BJ (cell line): ENCODE measurements around the gene GPR137B. TPM values are rescaled to one million over a fixed set of nuclear protein-coding genes. Genes with fewer than 3 reads are reported as not detected.
A peak's percentile ranks its signal among the peaks of the same experiment; 100 is the strongest.

Experiments used
- CTCF ChIA-PET: fragments of 350-600 bp; formaldehyde crosslinking; extraction: SDS; loops from one replicate; lab custom pipeline; 2021; ENCODE audit warnings: antibody characterized with exemption, inconsistent platforms; lab: Yijun Ruan, JAX
- POLR2A ChIA-PET: fragments of 300-600 bp; sonication (Branson Sonifier 250); formaldehyde crosslinking; extraction: SDS; loops from one replicate; lab custom pipeline; 2021; ENCODE audit warnings: antibody characterized with exemption; lab: Charles Lee
- DNase-seq: peaks from one replicate; pipeline ENCODE4 v3.0.0-alpha.2; 2011; ENCODE audit warnings: low read depth
- H3K27me3 ChIP-seq: 2 replicates; pipeline ENCODE4 v1.6.0; 2011; ENCODE audit warnings: low read length; ENCODE audit not compliant: control insufficient read depth, insufficient read depth
- H3K36me3 ChIP-seq: 2 replicates; pipeline ENCODE4 v1.5.1; 2011; ENCODE audit warnings: low read length; ENCODE audit not compliant: control insufficient read depth, insufficient read depth
- H3K4me3 ChIP-seq: 2 replicates; pipeline ENCODE4 v1.5.1; 2011; ENCODE audit warnings: low read depth, mild to moderate bottlenecking, control low read depth, low read length
- polyA plus RNA-seq: library from polyadenylated mRNA; depleted of rRNA; stranded (reverse); fragments of >200 nt; gene quantifications from 2 replicates; pipeline ENCODE4 v1.2.3, GENCODE V29; 2011
- TF ChIP-seq, protein P1 (sequence below): IDR thresholded peaks from 2 replicates; pipeline ENCODE4 v1.5.1; 2011; ENCODE audit warnings: low read depth, mild to moderate bottlenecking, control low read depth, inconsistent platforms, low read length, moderate library complexity; ENCODE audit not compliant: insufficient read depth

The GPR137B gene
- polyA plus RNA-seq, 1 experiment, result 7.8 TPM

GRCh38 chr1:236140705-236141446, 1.5 kb upstream of the GPR137B start:
- TF ChIP-seq, protein P1, sequence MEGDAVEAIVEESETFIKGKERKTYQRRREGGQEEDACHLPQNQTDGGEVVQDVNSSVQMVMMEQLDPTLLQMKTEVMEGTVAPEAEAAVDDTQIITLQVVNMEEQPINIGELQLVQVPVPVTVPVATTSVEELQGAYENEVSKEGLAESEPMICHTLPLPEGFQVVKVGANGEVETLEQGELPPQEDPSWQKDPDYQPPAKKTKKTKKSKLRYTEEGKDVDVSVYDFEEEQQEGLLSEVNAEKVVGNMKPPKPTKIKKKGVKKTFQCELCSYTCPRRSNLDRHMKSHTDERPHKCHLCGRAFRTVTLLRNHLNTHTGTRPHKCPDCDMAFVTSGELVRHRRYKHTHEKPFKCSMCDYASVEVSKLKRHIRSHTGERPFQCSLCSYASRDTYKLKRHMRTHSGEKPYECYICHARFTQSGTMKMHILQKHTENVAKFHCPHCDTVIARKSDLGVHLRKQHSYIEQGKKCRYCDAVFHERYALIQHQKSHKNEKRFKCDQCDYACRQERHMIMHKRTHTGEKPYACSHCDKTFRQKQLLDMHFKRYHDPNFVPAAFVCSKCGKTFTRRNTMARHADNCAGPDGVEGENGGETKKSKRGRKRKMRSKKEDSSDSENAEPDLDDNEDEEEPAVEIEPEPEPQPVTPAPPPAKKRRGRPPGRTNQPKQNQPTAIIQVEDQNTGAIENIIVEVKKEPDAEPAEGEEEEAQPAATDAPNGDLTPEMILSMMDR, result no peak
- Histone ChIP-seq H3K4me3 (peak overlapping the region; percentile 70), H3K36me3 (no peaks in the 10 kb centered on the region), H3K27me3 (peaks cover 12% of the 10 kb centered on the region)
- ChIA-PET CTCF (interaction anchor here (0.6 to 1.1 kb wide), 2 partner anchors 36 to 351 kb away, joined by 3 read pairs; no protein-coding TSS in a partner anchor), POLR2A (no interaction called here)
- DNase-seq, result no peak

GRCh38 chr1:236141447-236142252, 689 bp upstream of the GPR137B start:
- DNase-seq, result peak; percentile 37
- H3K27me3 ChIP-seq, result peaks cover 12% of the 10 kb centered on the region
- ChIA-PET POLR2A (no interaction called here), CTCF (interaction anchor here (0.6 kb wide), 1 partner anchor 350 kb away, joined by 3 read pairs; no protein-coding TSS in a partner anchor)
- no peaks in the 10 kb centered on the region for H3K36me3 ChIP-seq
- H3K4me3 ChIP-seq, result peak overlapping the region; percentile 70
- TF ChIP-seq, protein P1, result no peak

- DNase-seq, result no peak
- Histone ChIP-seq H3K27me3 (peaks cover 9% of the 10 kb centered on the region), H3K4me3 (peak overlapping the region; percentile 70), H3K36me3 (no peaks in the 10 kb centered on the region)
- TF ChIP-seq, protein P1, result no peak
- CTCF ChIA-PET, result no interaction called here
- POLR2A ChIA-PET, result no interaction called here
Observed at GRCh38 chr1:236143104-236143948, 987 bp downstream of the GPR137B start.

DNA sequence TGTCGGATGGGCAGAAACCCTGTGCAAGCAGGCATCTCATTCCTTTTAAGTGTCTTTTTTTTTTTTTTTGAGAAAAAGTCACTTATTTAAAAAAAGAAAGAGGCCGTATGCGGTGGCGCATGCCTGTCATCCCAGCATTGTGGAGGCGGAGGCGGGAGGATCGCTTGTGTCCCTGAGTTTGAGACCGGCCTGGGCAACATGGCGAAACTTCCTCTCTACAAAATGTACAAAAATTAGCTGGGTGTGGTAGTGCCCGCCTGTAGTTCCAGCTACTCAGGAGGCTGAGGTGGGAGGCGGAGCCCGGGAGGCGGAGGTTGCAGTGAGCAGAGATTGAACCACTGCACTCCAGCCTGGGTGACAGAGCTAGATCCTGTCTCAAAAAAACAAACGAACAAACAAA, 1.7 kb downstream of the GPR137B start:
- H3K4me3 ChIP-seq, result peak overlapping the region; percentile 70
- ChIA-PET POLR2A (no interaction called here), CTCF (no interaction called here)
- DNase-seq, result no peak
- TF ChIP-seq, protein P1, result no peak
- H3K36me3 ChIP-seq, result no peaks in the 10 kb centered on the region; the same call in 1 of the 2 replicates
- H3K27me3 ChIP-seq, result peaks cover 8% of the 10 kb centered on the region
